Muscle of leg (tissue), 11 donors: ENCODE results near the gene PITRM1. TPM values are rescaled to one million over a fixed set of nuclear protein-coding genes. Genes with fewer than 3 reads are reported as not detected.

ENCODE experiments used
- DNase-seq: peaks from one replicate; pipeline ENCODE4 v3.0.0; 2013
- H3K27ac ChIP-seq: one replicate; pipeline ENCODE4 v1.5.1; 2013; ENCODE audit warnings: mild to moderate bottlenecking, low read length, control low read depth
- H3K27me3 ChIP-seq: one replicate; pipeline ENCODE4 v1.6.1; 2013; ENCODE audit warnings: low read length; ENCODE audit not compliant: control insufficient read depth, insufficient read depth
- H3K36me3 ChIP-seq: one replicate; pipeline ENCODE4 v1.6.1; 2013; ENCODE audit warnings: low read length; ENCODE audit not compliant: control insufficient read depth, insufficient read depth
- H3K4me1 ChIP-seq: one replicate; pipeline ENCODE4 v1.6.1; 2013; ENCODE audit warnings: low read length; ENCODE audit not compliant: control insufficient read depth, insufficient read depth
- H3K4me3 ChIP-seq: one replicate; pipeline ENCODE4 v1.5.1; 2013; ENCODE audit warnings: low read length, control low read depth
- H3K9me3 ChIP-seq: replicated peaks from 2 replicates; pipeline ENCODE4 v1.6.1; 2013; ENCODE audit warnings: low read depth, low read length; ENCODE audit not compliant: control insufficient read depth
- WGBS: methylation state at CpG from one replicate; pipeline ENCODE4 v1.1.5; 2013; ENCODE audit warnings: missing lambda C conversion rate; ENCODE audit not compliant: insufficient coverage; 5-methylcytosine and 5-hydroxymethylcytosine counted together
- polyA plus RNA-seq, 8 donors: library from polyadenylated mRNA; unstranded; fragments of 120-200 nt; gene quantifications; one replicate each; pipeline versions ENCODE4 v1.2.1 to v1.2.3, GENCODE V29; 2013; ENCODE audit warnings: inconsistent platforms in 1 of 8, low replicate concordance in 1 of 8; ENCODE audit not compliant: insufficient read length in 8 of 8, insufficient read depth in 1 of 8
- total RNA-seq: library from RNA; stranded (reverse); fragments of 120-200 nt; gene quantifications from one replicate; pipeline ENCODE4 v1.2.4, GENCODE V29; 2013

PITRM1 gene
- total and polyA plus RNA-seq, 9 donors, result 44.0 to 69.8 (median 55.2) TPM

DNA sequence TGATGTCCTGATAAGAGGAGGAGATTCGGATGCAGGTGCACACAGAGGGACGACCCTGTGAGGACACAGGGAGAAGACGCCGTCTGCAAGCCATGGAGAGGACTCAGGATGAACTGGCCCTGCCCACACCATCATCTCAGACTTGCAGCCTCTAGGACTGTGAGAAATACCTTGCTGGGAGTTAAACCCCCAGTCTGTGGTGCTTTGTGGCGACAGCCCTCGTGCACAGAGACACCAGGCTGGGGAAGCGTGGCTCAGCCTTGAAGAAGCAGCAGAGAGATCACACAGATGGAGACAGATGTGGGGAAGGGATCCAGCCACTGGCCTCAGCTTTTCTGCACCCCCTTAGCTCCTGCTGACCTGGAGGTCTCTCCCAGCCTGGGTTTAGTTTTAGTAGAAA lies 26.3 kb upstream of the PITRM1 start:
- Histone ChIP-seq H3K4me1 (peaks cover 32% of the 10 kb centered on the region), H3K9me3 (no peaks in the 10 kb centered on the region), H3K27ac (no peak overlapping the region), H3K36me3 (no peaks in the 10 kb centered on the region), H3K4me3 (no peak overlapping the region), H3K27me3 (peaks cover 6% of the 10 kb centered on the region)
- WGBS, result 97% methylated on average over 6 of the region's 7 CpGs
- no peak for DNase-seq

GRCh38 chr10:3197348-3198003 lies 24.9 kb upstream of the PITRM1 start:
- no peak overlapping the region for H3K4me3 ChIP-seq
- H3K27ac ChIP-seq, result peak overlapping the region; percentile 67
- H3K36me3 ChIP-seq, result no peaks in the 10 kb centered on the region
- peaks cover 6% of the 10 kb centered on the region for H3K27me3 ChIP-seq
- peaks cover 40% of the 10 kb centered on the region for H3K4me1 ChIP-seq
- 3% methylated on average over 18 of the region's 27 CpGs for WGBS
- H3K9me3 ChIP-seq, result no peaks in the 10 kb centered on the region
- peak; percentile 91 for DNase-seq

GRCh38 chr10:3196958-3197347 lies 24.4 kb upstream of the PITRM1 start:
- H3K4me3 ChIP-seq, result no peak overlapping the region
- H3K27me3 ChIP-seq, result peaks cover 6% of the 10 kb centered on the region
- H3K27ac ChIP-seq, result peak overlapping the region; percentile 67
- no peaks in the 10 kb centered on the region for H3K36me3 ChIP-seq
- WGBS, result 12% methylated on average over 4 of the region's 12 CpGs
- DNase-seq, result peak; percentile 49
- H3K9me3 ChIP-seq, result no peaks in the 10 kb centered on the region
- peaks cover 40% of the 10 kb centered on the region for H3K4me1 ChIP-seq

- whole genome bisulfite sequencing, result 65% methylated on average over 7 of the region's 10 CpGs
- DNase-seq, result no peak
- peaks cover 6% of the 10 kb centered on the region for H3K27me3 ChIP-seq
- H3K9me3 ChIP-seq, result no peaks in the 10 kb centered on the region
- peaks cover 40% of the 10 kb centered on the region for H3K4me1 ChIP-seq
- peak overlapping the region; percentile 67 for H3K27ac ChIP-seq
- H3K4me3 ChIP-seq, result no peak overlapping the region
- no peaks in the 10 kb centered on the region for H3K36me3 ChIP-seq
Measured at GRCh38 chr10:3196482-3196881, 23.9 kb upstream of the PITRM1 start.

- no peaks in the 10 kb centered on the region for H3K9me3 ChIP-seq
- H3K27me3 ChIP-seq, result peaks cover 6% of the 10 kb centered on the region
- peak overlapping the region; percentile 55 for H3K27ac ChIP-seq
- 77% methylated on average over 4 of the region's 9 CpGs for WGBS
- DNase-seq, result peak; percentile 60
- H3K4me1 ChIP-seq, result peaks cover 40% of the 10 kb centered on the region
- H3K36me3 ChIP-seq, result no peaks in the 10 kb centered on the region
- H3K4me3 ChIP-seq, result no peak overlapping the region
Measured at GRCh38 chr10:3195726-3196125, 23.1 kb upstream of the PITRM1 start.

GRCh38 chr10:3195286-3195685 lies 22.7 kb upstream of the PITRM1 start:
- H3K4me1 ChIP-seq, result peaks cover 40% of the 10 kb centered on the region
- 79% methylated on average over 6 of the region's 11 CpGs for WGBS
- no peaks in the 10 kb centered on the region for H3K36me3 ChIP-seq
- peak overlapping the region; percentile 55 for H3K27ac ChIP-seq
- H3K4me3 ChIP-seq, result no peak overlapping the region
- H3K27me3 ChIP-seq, result peaks cover 6% of the 10 kb centered on the region
- no peaks in the 10 kb centered on the region for H3K9me3 ChIP-seq
- no peak for DNase-seq

DNA sequence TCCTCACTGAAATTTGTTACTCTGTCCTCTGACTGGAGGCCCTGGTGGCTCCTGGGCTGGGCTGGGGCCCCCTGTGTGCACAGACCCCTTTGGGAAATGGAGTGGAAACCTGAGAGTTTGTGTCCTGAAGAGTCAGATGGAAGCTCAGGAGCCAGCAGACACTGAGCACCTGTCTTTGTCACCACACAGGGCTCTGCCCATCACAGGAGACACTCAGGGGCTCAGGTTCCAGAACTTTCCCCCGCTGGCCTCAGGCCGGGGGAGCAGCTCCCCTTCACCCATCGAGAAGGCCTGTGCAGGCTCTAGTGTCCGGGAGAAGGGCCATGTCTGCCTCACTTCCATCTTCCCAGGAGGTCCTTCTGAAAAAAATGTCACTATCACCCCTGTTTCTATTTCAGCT lies 22.3 kb upstream of the PITRM1 start:
- Histone ChIP-seq H3K27ac (peak overlapping the region; percentile 55), H3K4me3 (no peak overlapping the region), H3K9me3 (no peaks in the 10 kb centered on the region), H3K4me1 (peaks cover 40% of the 10 kb centered on the region), H3K36me3 (no peaks in the 10 kb centered on the region), H3K27me3 (peaks cover 6% of the 10 kb centered on the region)
- WGBS, result 85% methylated on average over 4 of the region's 4 CpGs
- no peak for DNase-seq

GRCh38 chr10:3193751-3194150 lies 21.2 kb upstream of the PITRM1 start:
- Histone ChIP-seq H3K27me3 (peaks cover 5% of the 10 kb centered on the region), H3K27ac (no peak overlapping the region), H3K4me1 (peaks cover 40% of the 10 kb centered on the region), H3K9me3 (no peaks in the 10 kb centered on the region), H3K4me3 (no peak overlapping the region), H3K36me3 (no peaks in the 10 kb centered on the region)
- DNase-seq, result no peak
- 80% methylated on average over 1 of the region's 6 CpGs for WGBS

DNA sequence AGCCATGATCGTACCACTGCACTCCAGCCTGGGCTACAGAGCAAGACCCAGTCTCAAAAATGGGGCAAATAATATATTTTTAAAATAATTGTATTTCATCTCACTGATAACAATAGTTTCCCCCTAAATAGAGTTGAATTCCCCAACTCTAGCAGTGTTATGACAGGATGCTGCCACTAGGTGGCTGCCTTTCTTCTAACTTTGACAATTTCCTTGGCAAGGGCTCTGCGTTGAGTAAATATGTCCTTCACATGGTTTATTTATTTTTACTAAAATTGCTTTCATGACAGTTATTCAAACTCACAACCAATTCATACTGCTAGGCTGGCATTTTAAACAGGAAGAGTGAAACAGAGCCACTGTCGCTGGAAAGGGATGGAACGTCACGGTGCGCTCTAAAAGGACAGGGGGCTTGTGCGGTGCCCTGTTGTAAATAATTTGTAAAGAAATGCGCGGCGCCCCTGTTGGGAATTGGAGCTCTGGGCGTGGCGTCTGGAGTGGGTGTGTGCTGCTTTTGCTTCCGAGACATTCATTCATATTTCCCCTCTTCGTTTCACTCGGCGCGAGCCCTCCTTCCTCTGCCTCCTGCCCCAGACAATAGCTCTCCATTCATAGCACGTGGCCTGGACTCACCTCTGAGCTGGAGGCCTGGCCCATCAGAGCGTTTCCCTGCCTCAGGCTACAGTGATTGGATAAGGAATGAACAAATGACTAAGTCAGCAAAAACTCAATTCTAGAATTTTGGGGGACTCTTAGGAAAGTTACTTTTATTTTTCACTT lies 20.5 kb upstream of the PITRM1 start:
- no peak overlapping the region for H3K4me3 ChIP-seq
- peak; percentile 85 for DNase-seq
- peak overlapping the region; percentile 29 for H3K27ac ChIP-seq
- 70% methylated on average over 4 of the region's 19 CpGs for WGBS
- peaks cover 4% of the 10 kb centered on the region for H3K27me3 ChIP-seq
- no peaks in the 10 kb centered on the region for H3K36me3 ChIP-seq
- H3K9me3 ChIP-seq, result no peaks in the 10 kb centered on the region
- peaks cover 40% of the 10 kb centered on the region for H3K4me1 ChIP-seq

GRCh38 chr10:3190817-3191216 lies 18.2 kb upstream of the PITRM1 start:
- Histone ChIP-seq H3K27ac (no peak overlapping the region), H3K36me3 (no peaks in the 10 kb centered on the region), H3K4me1 (peaks cover 21% of the 10 kb centered on the region), H3K4me3 (no peak overlapping the region), H3K9me3 (no peaks in the 10 kb centered on the region), H3K27me3 (no peaks in the 10 kb centered on the region)
- DNase-seq, result no peak
- 80% methylated on average over 1 of the region's 3 CpGs for WGBS
